Activated naive CD4-positive, alpha-beta T cell treated with anti-CD3 and anti-CD28 coated beads, Interleukin-2, amount 50 U/mL, for 16 hours (primary cell): ENCODE results near the gene DIP2B.
A peak's percentile ranks its signal among the peaks of the same experiment; 100 is the strongest.
"Not testable (repeated sequence)": the region's sequence is repeated elsewhere in the genome, so short reads cannot be mapped to it uniquely, and the experiment has no call there.

Experiments used
- DNase-seq: peaks from one replicate; pipeline ENCODE4 v3.0.0-alpha.2; 2020

Gene DIP2B, protein sequence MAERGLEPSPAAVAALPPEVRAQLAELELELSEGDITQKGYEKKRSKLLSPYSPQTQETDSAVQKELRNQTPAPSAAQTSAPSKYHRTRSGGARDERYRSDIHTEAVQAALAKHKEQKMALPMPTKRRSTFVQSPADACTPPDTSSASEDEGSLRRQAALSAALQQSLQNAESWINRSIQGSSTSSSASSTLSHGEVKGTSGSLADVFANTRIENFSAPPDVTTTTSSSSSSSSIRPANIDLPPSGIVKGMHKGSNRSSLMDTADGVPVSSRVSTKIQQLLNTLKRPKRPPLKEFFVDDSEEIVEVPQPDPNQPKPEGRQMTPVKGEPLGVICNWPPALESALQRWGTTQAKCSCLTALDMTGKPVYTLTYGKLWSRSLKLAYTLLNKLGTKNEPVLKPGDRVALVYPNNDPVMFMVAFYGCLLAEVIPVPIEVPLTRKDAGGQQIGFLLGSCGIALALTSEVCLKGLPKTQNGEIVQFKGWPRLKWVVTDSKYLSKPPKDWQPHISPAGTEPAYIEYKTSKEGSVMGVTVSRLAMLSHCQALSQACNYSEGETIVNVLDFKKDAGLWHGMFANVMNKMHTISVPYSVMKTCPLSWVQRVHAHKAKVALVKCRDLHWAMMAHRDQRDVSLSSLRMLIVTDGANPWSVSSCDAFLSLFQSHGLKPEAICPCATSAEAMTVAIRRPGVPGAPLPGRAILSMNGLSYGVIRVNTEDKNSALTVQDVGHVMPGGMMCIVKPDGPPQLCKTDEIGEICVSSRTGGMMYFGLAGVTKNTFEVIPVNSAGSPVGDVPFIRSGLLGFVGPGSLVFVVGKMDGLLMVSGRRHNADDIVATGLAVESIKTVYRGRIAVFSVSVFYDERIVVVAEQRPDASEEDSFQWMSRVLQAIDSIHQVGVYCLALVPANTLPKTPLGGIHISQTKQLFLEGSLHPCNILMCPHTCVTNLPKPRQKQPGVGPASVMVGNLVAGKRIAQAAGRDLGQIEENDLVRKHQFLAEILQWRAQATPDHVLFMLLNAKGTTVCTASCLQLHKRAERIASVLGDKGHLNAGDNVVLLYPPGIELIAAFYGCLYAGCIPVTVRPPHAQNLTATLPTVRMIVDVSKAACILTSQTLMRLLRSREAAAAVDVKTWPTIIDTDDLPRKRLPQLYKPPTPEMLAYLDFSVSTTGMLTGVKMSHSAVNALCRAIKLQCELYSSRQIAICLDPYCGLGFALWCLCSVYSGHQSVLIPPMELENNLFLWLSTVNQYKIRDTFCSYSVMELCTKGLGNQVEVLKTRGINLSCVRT (N-terminal part only)

DNA sequence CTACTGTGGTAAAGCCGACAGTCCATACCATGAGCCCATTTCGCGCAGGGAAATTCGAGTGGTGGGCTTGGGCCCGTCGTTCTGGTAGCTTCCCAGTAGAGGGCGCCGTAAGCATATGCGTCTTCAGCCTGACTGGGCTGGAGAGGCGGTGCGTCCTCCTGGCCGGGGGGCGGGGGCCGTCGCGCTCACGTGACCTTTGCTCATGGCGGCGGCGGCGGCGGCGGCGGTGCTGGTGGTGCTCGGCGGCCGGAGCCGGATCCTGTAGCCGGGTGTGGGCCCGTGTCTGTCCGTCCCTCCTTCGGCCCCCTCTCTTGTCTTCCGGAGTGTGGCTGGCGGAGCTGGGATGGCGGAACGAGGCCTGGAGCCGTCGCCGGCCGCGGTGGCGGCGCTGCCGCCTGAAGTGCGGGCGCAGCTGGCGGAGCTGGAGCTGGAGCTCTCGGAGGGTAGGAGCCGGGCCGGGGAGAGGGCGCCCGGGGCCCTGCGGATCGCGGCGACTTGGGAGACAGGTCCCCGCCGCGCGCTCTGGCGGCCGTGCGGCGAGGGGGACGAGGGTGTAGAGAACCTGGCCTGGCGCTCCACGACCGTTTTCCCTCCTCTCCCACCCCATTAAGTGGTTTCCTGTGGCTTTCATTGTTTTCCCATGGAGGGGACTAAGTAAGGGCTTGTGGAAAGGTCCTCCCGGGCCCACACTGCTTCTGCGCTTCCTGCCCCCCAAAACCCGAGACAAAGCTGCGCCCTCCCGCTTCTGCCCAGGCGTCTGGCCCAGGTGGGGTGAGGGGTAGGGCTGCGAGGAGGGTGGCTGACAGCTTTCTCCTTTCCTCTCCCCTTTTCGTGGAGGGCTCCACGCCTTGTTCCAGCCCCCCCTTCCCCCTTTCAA, at the start of gene DIP2B:
Gene DIP2B (plus strand): TSS at position 188 of the 877 bp plus-strand sequence. CDS start 156 bp downstream, at position 344.
- DNase-seq = peak; percentile 97

DNA sequence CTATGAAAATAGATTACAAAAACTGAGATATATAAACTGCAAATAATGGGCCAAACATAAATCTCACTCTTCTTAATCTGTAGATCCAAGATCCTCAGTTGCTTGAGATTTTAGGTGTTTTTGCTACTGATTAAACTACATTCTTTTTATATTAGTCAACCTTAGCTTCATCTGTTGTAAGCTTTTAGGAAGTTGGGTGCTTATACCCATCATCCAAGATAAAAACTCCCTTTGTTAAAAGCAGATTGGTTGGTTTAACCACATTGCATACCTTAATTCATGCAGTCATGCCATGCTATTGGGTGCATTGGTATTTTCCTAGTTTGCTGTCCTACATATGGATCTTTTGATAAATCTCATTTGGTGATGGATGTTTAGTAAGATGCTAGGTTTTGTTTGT, 46.2 kb upstream of the DIP2B start:
- no peak for DNase-seq

DNA sequence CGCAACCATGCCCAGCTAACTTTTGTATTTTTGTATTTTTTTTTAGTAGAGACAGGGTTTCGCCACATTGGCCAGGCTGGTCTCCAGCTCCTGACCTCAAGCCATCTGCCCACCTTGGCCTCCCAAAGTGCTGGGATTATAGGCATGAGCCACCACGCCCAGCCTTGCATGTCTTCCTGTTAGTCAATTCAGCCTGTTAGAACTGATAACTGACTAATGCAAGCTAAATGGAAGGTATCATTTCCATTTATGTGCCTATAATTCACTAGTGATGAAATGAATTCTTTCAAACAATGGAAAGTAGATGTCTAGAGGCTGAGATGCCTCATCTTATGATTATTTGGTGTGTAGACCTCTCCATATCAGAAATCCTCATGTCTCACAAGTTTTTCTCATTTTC, 37.3 kb upstream of the DIP2B start:
- DNase-seq = no peak

DNA sequence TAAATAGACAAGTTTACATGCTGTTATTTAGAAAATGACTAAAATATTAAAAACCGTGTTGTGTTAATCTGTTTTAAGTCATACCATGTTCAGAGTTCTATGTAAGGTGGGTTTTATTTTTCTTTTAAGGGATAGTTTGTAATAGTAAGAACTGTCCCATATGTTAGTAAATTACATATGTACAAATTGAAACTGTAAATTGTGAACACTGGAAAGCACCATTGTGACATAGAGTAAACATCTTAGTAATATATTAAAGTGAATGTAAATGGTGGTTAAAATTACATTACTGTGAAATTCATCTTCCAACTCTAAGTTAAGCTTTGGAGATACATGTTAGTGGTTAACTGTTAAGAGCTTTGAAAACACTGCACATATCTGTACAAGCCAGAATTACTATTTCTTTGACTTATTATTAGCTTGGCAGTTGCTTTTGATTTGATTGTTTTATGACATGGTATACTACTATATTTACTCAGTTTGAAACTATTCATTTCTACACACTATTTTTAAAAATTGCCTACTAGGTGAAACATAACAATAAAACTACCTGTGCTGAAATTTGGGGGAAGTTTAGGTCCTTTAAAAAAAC, 27.4 kb upstream of the DIP2B start:
- no peak for DNase-seq

DNA sequence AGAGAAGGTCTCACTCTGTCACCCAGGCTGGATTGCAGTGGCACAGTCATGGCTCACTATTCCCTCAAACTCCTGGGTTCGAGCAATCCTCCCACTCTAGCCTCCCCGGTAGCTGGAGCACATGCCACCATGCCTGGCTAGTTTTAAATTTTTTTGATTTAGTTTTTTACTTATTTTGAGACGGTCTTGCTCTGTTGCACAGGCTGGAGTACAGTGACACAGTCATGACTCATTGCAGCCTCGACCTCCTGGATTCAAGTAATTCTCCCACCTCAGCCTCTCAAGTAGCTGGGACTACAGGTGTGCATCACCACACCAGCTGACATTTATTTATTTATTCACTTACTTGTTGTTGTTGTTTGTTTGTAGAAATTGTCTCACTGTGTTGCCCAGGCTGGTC, 22.2 kb upstream of the DIP2B start:
- DNase-seq = no peak

DNA sequence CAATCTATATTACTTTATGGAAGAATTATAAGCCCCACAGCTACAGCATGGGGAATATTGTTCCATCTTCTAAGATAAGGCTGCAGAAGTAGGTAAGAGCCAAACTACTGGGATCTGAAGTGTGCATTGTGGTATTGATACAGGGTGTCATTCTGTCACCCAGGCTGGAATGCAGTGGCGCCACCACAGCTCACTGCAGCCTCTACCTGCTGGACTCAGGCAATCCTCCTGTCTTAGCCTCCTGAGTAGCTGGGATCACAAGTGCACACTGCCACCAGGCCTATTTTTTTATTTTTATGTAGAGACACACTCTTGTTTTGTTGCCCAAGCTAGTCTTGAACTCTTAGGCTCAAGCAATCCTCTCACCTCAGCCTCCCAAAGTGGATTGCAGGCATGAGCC, 21.3 kb upstream of the DIP2B start:
- DNase-seq = no peak

DNA sequence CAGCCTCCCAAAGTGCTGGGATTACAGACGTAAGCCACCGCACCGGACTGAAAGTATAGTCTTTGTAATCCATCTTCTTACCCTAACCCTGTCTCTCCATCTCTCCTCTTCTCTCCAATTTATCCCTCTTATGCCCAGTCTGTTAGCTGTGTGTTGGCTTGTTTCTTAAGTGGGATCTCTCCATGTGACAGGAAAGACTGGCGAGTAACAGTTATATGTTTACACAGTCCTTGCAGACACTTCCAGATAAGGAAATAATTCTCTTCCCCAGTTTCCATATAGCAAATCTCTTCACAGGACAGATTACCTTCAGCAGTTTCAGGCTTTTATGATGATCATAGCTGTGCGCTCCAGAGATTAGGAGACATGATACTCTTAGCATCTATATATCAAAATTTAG, 16.0 kb upstream of the DIP2B start:
- no peak for DNase-seq

DNA sequence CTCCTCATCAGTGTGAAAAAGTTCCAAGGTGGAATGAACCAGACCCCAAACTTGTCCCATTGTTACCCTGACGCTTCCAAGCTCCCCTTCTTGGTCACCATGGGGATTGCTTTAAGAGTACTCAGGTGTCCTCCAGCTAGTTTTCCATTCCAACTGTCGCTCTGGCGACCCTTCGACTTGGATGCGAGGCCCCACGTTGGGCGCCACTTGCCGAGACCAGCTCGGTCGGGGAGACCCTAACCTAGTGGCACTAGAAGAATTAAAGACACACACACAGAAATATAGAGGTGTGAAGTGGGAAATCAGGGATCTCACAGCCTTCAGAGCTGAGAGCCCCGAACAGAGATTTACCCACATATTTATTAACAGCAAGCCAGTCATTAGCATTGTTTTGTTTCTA, 6.7 kb upstream of the DIP2B start:
- not testable (repeated sequence) for DNase-seq

DNA sequence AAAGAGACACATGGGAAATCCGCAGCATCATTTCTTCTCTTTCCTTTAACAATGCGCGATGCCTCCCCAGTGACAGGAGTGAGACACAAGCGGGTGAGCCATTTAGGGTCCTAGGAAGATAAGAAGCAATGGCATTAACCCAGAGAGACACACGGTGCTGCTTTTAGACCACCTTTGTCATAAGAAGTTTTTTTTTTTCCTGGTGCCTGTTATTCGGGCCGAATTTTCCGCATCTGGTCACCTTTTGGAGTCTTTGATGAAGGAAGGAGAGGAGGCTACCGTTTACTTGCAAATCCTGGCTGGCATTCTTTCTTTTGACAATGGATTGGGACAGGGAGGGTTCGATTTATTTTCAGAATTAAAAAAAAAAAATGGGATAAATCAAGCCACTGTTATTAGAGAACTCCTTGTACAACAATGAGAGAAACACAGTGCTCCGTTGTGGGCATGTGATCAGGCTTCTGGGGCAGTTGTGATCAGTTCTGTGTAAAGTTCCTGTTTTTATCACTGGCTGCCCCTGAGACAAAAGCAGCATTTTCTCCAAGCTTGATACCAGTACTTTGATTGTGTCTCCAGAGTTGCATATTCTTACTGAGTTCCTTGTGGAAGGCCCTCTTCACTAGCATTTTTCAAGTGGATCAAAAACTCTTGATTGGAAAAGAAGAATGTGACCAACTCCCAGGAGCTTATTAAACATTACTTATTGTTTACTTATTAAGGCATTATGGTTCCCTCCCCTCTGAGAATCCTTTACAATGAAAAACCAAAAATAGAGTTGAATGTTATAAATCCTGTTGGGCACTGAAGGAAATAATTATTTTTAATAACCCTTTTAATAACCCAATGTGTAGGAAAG, 1.1 kb downstream of the DIP2B start:
- no peak for DNase-seq

DNA sequence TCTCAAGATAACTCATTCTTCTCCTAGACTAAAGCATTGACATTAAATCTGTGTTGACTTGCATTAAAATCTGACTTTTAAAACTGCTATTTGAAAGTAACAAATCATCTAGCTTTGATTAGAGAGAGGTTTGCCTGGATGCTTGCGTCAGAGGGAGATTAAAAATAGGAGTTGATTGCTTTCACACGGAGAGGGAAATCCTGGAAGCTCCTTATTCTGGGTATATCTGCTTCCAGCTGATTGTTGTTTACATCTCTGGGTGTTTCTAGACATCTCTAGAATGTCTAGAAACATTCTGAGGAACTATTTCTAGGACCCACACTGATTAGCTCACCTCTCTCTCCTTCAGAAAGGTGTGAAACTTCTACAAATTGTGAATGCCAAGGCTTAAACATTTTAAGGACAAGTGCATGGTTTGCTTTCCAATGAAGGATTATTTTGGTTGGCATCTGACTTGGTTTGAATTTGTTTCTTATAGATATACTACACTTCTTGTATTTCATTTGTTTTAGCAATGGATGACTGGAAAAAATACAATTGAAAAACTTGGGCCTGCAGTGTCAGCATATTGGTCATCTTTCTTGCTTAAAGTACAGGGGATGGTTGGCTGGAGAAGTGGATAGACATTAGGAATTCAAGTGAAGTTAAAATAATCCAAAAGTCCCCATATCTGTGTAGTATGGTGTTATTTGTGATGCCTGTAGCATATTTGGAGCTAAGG, 2.1 kb downstream of the DIP2B start:
- no peak for DNase-seq

DNA sequence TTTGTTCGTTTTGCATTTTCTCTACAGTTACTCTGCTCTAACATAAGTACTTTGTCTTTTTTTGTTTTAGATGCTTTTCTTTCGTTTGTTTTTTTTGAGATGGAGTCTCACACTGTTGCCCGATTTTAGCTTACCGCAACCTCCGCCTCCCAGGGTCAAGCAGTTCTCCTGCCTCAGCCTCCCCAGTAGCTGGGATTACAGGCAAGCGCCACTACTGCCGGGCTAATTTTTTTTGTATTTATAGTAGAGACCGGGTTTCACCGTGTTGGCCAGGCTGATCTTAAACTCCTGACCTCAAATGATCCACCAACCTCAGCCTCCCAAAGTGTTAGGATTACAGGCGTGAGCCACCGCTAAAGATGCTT, 2.7 kb downstream of the DIP2B start:
- no peak for DNase-seq

DNA sequence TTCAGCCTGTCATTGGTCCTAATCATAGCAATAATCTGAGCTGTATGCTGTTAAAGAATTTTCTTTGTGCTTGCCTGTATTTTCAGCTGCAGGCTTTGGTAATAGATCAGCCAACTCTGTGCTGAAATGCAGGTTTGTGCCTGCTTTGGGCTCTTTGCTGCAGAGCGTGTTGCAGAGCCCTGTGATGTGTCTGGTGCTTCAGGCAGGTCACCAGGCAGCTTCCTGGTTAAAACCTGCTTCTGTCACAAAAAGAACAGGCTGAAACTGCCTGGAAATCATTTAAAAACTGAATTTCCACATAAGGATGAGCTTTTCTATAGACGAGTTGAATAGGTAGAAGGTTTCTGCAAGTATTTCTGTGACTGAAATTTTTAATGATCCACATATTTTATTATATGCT, 3.1 kb downstream of the DIP2B start:
- peak; percentile 24 for DNase-seq

DNA sequence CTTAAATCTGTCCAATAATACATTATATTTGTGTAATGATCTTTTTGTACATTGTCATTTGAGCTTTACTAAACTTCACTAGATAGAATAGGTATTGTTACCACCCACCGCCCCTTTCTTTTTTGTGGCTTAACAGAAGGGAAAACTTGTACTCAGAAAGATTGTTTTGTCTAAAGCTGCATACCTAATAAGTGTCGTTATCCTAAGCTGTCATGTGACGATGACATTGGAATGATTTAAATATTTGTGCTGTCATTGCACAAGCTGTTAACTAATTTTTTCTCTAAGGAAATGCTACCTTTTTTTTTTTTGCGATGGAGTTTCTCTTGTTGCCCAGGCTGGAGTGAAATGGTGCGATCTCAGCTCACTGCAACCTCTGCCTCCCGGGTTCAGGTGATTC, 3.6 kb downstream of the DIP2B start:
- DNase-seq = no peak

DNA sequence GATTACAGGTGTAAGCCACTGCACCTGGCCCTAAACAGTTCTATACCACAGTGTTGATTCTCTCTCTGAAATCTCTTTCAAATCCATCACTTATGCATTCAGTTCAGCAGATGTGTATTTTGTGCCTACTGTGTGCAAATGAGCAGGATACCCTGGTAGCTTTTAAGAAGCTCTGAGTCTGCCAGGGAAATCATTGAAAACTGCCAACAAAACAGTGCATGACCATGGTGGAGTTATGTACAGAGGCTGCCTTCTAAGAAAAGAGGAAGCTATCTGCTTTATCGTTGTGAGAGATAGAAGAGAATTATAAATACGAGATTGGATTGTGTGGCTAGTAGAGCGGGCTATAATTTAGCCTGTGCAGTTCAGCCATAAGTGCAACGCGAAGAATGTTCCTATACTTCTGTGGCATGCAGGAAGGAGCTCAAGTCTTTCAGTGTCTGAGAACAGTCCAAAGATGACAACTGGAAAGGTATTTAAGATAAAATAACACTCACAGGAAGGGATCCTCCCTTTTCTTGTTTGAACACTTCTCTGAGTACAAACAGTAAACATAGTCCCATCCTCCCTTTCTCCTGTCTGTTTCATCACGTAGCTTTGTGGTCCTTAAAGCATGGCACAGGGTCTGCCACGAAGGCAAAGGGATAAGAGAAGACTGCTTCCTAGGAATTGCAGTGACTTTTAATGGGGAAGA, 4.3 kb downstream of the DIP2B start:
- no peak for DNase-seq

DNA sequence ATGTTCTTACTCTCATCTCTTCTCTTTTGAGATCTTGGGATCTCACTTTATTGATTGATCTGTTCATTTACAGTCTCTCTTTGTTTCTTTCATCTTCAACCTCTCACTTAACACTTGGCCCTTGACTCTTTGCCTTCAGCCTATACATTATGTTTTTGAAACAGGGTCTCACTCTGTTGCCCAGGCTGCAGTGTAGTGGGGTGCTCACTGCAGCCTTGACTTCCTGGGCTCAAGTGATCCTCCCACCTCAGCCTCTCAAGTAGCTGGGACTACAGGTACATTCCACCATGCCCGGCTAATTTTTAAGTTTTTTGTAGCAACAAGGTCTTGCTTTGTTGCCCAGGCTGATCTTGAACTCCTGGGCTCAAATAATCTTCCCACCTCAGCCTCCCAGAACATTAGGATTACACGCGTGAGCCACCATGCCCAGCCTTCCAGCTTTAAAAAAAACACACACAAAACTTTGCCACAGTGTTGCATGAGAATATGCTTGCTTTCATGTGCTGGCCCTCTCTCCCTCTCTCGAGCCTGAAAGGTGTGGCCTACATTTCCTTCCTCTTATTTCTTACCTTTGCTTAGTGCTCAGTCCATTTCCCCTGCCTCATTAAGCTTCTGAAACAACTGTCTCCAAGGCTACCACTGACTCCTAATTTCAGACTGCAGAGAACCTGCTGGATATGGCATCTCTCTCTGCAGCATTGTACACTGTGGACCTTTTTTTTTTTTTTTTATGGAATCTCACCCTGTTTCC, 9.9 kb downstream of the DIP2B start:
- no peak for DNase-seq

DNA sequence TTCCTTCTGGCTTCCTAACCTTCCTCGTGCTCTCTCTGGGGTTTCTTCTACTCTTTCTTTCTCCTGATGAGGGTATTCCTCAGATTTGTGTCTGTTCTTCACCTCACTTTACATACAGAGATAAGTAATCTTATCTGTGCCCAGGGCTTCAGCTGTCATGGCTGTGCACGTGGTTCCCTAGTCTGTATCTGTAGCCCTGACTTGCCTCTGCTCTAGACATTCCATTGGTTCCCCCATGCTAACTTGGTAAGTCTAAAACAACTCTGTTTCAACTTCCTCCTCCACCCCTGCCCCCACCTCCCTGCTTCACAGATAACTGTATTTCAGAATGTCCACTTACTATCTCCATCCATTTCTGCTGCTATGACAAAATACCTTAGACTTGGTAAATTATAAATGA, 10.8 kb downstream of the DIP2B start:
- DNase-seq = no peak

DNA sequence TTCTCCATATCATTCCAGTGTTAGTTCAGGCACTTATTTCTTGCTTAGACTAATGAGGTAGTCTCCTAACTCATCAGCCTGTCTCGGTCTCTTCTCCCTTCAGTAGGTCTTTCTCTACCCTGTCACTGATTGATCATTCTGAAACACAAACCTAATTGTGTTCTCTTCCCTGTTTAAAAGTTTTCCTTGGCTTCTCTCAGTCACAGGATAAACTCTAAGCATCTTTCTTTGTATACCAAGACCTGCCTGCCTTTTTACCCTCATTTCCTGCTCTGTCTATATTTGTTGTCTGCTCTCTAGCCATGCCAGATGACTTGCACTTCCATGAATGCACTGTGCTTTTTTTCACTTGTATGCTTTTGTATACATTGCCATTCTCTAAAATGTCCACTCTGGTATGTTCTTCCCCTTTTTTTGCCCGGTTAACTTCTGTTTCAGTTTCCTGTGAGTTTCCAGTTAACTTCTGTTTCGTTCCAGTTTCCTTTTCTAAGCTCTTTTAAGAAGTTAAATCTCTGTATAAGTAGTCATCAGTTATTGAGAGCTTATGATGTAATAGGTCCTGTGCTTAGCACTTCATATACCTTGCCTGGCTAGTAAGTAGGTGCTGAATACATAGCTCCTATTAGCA, 12.8 kb downstream of the DIP2B start:
- DNase-seq = no peak

DNA sequence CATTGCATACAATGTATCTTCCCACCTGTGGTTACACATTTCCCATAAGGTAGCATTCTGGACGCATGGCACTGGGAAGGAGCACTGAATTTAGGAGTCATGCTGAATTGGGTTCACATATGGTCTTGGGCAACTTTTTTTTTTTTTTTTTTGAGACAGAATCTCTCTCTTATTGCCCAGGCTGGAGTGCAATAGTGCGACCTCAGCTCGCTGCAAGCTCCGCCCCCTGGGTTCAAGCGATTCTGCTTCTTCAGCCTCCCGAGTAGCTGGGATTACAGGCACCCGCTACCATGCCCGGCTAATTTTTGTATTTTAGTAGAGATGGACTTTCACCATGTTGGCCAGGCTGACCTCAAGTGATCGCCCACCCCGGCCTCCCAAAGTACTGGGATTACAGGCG, 13.3 kb downstream of the DIP2B start:
- DNase-seq = no peak
